GM12891 (cell line): Measurements from ENCODE around the gene SDSL.

Experiments used
- PAX5 ChIP-seq: IDR thresholded peaks from 2 replicates; pipeline ENCODE4 v1.6.1; 2011; ENCODE audit warnings: low read length, moderate library complexity, mild to moderate bottlenecking; ENCODE audit not compliant: insufficient read depth, severe bottlenecking
- POLR2A ChIP-seq: IDR thresholded peaks from 2 replicates; pipeline ENCODE4 v1.6.1; 2011; ENCODE audit warnings: low read depth, low read length, control low read depth
- POLR2AphosphoS5 ChIP-seq: IDR thresholded peaks from 2 replicates; pipeline ENCODE4 v1.6.1; 2011; ENCODE audit warnings: low read depth, low read length, control low read depth
- TAF1 ChIP-seq: IDR thresholded peaks from 2 replicates; pipeline ENCODE4 v1.6.1; 2011; ENCODE audit warnings: low read depth, low read length, control low read depth

DNA sequence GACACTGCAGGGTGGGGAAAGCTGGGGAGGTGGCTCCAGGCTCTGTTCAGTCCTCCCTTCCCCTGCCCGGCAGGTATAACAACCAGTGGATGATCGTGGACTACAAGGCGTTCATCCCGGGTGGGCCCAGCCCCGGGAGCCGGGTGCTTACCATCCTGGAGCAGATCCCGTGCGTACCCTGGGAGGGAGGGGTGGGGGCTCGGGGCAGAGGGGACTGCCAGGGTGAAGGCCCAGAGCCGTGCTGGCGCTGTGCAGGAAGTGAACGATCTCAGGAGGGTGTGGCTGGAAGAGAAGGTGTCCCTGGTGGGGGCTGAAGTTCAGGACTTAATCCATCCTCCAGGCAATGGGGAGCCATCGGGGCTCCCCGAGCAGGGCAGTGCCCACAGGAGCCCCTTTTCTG, 37.4 kb upstream of the SDSL start:
- no peak for TF ChIP-seq POLR2AphosphoS5
- no peak for TF ChIP-seq POLR2A
- TF ChIP-seq TAF1 = no peak
- TF ChIP-seq PAX5 = no peak
